ENCODE measurements around the gene MRPL34.

DNA sequence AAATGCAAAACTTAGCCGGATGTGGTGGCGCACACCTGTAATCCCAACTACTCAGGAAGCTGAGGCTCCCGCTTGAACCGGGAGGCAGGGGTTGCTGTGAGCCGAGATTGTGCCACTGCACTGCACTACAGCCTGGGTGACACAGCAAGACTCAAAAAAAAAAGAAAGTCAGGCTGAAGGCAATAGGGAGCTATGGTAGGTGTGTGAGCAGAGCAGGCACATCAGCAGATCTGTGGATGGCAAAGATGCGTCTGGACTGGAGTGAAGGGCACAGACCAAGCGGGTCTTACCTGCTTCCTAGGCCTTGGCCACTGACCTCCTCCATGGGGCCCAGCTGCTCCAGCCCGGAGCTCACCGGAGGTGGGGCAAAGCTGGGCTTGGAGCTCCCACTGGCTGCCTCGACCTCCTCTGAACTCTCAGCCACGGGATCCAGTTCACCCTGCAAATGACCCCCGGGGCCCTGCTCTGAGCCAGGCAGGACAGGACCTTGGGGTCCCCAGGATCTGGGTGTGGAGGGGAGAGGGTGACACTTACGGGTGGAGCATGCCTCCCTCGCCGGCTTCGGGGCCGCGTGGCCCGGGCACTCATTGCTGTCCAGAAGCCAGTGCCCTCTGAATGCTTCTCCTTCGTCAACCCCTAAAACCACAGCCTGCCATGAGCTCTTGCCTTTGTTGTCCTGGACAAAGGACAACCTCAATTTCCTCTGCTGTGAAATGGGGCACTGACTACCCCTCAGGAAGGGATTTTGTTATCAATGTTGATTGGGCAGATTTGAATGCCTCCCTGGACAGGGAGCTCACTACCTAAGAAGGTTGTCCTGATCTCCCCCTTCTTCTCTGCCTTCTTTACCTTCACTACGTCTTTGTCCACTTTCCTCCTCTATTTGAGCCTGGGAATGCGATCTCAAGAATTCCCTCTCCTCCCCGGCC lies 41.7 kb upstream of the MRPL34 start:
- no peak for TF ChIP-seq POLR2A (IDR thresholded peaks at IDR 0.05)
- TF ChIP-seq, protein P1, sequence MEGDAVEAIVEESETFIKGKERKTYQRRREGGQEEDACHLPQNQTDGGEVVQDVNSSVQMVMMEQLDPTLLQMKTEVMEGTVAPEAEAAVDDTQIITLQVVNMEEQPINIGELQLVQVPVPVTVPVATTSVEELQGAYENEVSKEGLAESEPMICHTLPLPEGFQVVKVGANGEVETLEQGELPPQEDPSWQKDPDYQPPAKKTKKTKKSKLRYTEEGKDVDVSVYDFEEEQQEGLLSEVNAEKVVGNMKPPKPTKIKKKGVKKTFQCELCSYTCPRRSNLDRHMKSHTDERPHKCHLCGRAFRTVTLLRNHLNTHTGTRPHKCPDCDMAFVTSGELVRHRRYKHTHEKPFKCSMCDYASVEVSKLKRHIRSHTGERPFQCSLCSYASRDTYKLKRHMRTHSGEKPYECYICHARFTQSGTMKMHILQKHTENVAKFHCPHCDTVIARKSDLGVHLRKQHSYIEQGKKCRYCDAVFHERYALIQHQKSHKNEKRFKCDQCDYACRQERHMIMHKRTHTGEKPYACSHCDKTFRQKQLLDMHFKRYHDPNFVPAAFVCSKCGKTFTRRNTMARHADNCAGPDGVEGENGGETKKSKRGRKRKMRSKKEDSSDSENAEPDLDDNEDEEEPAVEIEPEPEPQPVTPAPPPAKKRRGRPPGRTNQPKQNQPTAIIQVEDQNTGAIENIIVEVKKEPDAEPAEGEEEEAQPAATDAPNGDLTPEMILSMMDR (IDR thresholded peaks at IDR 0.05 in 4 of 5, conservative IDR thresholded peaks at IDR 0.05 in 1 of 5), result no peak
